Activated CD4-positive, alpha-beta T cell treated with anti-CD3 and anti-CD28 coated beads for 1 hour (primary cell): Measurements from ENCODE around the gene NOMO2.
A peak's percentile ranks its signal among the peaks of the same experiment; 100 is the strongest.
"Not testable (repeated sequence)": the region's sequence is repeated elsewhere in the genome, so short reads cannot be mapped to it uniquely, and the experiment has no call there.

Source experiments
- DNase-seq: peaks from one replicate; pipeline ENCODE4 v3.0.0-alpha.2; 2020

NOMO2 gene

GRCh38 chr16:18561727-18562314 is at the start of gene NOMO2:
NOMO2 (minus strand) TSS chr16:18562097; CDS start chr16:18562040, 57 bp downstream.
- DNase-seq = peak; percentile 91

GRCh38 chr16:18610147-18610803 is 48.4 kb upstream of the NOMO2 start:
- not testable (repeated sequence) for DNase-seq

GRCh38 chr16:18608271-18608670 is 46.4 kb upstream of the NOMO2 start:
- DNase-seq = not testable (repeated sequence)

- DNase-seq = not testable (repeated sequence)
These were observed 41.8 kb upstream of the NOMO2 start for GRCh38 chr16:18603572-18604246.

GRCh38 chr16:18598582-18598981 is 36.7 kb upstream of the NOMO2 start:
- DNase-seq = not testable (repeated sequence)

- not testable (repeated sequence) for DNase-seq
These were observed 35.8 kb upstream of the NOMO2 start for GRCh38 chr16:18597734-18598133.

DNA sequence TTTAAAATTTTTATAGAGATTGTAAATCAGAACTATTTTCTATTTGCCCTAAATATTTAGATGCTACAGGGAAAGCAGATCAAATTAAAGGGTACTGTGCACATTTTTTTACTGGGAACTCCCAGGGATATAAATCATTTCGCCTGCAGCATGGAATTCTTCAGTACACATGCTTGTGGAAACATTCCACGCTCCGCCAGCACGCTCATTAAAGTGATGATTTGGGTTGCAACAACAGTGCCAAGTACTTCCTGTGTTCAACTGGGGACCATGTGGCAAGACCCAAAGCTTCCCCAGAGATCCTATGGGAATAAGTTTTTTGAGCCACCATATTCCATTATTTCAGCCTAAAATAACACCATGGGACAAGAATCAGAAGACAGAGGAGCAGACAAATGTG is 35.4 kb upstream of the NOMO2 start:
- not testable (repeated sequence) for DNase-seq

DNA sequence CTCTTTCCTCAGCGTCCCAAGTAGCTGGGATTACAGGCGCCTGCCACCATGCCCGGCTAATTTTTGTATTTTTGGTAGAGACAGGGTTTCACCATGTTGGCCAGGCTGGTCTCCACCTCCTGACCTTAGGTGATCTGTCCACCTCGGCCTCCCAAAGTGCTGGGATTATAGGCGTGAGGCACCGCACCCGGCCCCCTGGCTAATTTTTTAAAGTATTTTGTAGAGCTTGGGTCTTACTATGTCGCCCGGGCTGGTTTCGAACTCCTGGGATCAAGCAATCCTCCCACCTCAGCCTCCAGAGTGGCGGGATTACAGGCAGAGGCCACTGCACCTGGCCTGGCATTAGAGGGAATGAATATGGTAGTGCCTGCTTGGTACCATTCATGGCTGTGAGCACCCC is 33.9 kb upstream of the NOMO2 start:
- DNase-seq = not testable (repeated sequence)

GRCh38 chr16:18594880-18595279 is 33.0 kb upstream of the NOMO2 start:
- not testable (repeated sequence) for DNase-seq

DNA sequence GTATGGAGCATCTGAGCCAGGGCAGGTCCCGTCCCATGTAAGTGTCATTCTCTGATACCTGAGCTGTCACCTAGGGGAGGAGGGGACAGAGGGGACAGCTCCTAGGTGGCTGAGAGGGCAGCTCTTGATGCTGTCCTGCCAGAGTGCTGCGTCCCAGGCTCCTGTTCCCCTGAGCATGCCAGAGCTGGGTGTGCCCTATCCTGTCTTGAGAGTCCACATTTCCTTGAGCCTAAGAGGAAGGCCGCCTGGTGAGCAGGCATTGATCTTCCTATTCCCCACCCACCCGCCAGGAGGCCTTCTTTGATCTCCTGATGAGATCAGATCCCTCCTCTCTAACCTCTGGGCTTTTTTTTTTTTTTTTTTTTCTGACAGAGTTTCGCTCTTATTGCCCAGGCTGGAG is 32.0 kb upstream of the NOMO2 start:
- not testable (repeated sequence) for DNase-seq

DNA sequence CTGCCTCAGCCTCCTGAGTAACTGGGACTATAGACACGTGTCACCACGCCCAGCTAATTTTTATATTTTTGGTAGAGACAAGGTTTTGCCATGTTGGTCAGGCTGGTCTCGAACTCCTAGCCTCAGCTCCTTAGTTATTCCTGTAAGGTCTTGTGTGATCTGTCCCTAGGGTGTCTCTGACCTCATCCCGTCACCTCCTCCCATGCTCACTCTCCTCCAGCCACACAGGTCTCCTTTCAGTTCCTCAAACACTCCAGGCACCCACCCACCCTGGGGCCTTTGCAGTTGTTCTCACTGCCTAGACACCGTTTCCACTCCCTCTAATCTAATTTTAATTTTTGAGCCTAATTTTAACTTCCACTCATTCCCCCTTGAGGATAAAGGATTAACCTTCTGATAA is 31.1 kb upstream of the NOMO2 start:
- not testable (repeated sequence) for DNase-seq

GRCh38 chr16:18591908-18592307 is 30.0 kb upstream of the NOMO2 start:
- DNase-seq = not testable (repeated sequence)

- not testable (repeated sequence) for DNase-seq
These were observed 29.5 kb upstream of the NOMO2 start for GRCh38 chr16:18591441-18591840.

GRCh38 chr16:18589806-18590205 is 27.9 kb upstream of the NOMO2 start:
- DNase-seq = not testable (repeated sequence)

GRCh38 chr16:18586560-18587540 is 25.0 kb upstream of the NOMO2 start:
- DNase-seq = not testable (repeated sequence)

DNA sequence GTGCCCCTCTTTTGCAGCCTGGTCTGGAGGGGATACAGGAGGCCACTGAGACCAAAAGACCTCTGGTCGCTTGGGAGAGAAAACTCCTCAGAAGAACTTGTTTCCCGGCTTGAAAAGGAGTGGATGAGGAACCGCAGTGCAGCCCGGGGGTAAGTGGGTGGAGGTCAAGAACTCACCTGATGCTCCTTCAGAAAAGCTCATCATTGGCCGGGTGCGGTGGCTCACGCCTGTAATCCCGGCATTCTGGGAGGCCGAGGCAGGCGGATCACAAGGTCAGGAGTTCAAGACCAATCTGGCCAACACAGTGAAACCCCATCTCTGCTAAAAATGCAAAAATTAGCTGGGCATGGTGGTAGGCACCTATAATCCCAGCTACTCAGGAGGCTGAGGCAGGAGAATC is 23.9 kb upstream of the NOMO2 start:
- DNase-seq = not testable (repeated sequence)

- no peak for DNase-seq
These were observed 21.0 kb upstream of the NOMO2 start for GRCh38 chr16:18582902-18583301.

DNA sequence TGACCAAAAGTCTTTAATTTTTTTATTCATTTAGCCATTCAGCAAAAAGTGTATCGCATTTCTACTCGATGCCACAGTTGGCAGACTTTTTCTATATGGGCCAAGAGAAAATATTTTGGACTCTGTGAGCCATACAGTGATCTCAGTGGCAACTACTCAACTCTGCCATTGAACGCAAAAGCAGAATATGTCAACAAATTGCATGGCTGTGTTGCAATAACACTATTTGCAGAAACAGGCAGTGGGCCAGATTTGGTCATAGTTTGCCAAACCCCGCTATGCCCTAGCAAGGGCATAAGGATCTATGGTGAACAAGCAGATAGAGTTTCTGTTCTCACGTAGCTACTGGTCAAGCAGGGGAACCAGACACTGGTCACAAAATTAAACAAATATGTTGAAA is 18.5 kb upstream of the NOMO2 start:
- DNase-seq = not testable (repeated sequence)

DNA sequence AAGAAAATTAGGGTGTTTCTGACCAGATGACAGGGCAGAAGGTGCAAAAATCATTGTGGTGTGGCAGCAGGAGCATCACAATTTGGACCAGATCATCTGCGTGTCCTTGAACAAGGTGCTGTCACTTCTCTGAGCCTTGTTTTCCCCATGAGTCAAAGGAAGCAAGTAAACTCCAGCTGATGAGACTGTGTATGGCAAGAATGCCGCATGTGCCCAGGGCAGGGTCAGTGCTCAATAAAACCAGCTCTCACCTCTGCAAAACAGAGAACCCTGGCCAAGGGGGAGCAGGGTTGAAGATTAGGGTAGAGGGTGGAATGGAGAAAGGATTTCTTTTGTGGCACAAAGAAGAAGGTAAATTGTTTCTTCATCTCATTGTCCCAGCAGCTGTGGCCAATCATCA is 17.4 kb upstream of the NOMO2 start:
- not testable (repeated sequence) for DNase-seq

DNA sequence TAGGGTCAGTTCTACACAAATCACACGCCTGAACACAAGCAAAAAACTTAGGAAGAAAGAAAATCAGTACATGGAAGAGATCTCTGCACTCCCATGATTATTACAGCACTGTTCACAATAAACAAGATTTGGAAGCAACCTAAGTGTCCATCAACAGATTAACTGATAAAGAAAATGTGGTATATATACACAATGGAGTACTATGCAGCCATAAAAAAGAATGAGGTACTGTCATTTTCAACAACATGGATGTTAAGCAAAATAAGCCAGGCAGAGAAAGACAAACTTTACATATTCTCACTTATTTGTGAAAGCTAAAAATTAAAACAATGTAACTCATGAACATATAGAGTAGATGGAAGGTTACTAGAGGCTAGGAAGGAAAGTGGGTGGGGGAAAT is 16.0 kb upstream of the NOMO2 start:
- DNase-seq = not testable (repeated sequence)

DNA sequence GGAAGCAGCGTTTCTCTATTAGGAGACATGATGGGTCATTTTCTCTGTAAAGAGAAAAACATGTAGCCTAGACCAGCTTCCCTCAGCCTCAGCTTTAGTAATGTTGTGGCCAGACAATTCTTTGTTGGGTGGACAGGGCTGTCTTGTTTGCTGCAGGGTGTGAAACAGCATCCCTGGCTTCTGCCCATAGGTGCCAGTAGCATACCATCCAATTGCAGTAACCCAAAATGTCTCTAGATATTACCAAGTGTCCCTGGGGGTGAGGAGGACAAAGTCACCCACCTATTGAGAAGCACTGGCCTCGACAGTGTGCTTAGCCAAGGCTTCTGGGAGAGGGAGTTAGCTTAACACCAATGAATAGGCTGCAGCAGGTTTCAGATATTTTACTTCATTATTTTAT is 14.0 kb upstream of the NOMO2 start:
- DNase-seq = not testable (repeated sequence)

DNA sequence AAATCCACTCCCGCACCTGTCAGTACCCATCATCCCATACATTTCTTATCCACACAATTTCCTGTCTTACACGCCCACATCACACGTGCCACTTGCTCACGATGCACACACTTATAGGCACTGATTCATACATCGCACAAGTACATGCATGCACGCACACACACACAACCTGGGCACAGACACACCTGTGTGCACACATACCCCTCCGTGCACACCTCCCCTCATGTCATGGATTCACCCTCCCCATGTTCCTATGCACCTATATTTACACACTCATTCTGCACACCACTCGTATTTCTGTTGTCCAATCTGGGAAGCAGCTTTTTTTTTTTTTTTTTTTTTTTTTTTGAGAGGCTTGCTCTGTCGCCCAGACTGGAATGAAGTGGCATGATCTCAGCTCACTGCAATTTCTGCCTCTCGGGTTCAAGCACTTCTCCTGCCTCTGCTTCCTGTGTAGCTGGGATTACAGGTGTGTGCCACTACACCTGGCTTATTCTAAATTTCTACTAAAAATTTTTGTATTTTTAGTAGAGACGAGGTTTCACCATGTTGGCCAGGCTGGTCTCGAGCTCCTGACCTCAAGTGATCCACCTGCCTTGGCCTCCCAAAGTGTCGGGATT is 13.5 kb upstream of the NOMO2 start:
- not testable (repeated sequence) for DNase-seq
